IPS-18c (cell line): ENCODE data around the gene CASP8.

Experiments
- H3K4me3 ChIP-seq: 2 replicates; pipeline ENCODE4 v1.7.0; 2013; ENCODE audit warnings: low read depth, mild to moderate bottlenecking, low read length, moderate library complexity; ENCODE audit not compliant: insufficient read depth
- H3K9me3 ChIP-seq: one replicate; pipeline ENCODE4 v1.6.1; 2013; ENCODE audit warnings: mild to moderate bottlenecking, low read length, moderate library complexity; ENCODE audit not compliant: control insufficient read depth, insufficient read depth

Gene CASP8

DNA sequence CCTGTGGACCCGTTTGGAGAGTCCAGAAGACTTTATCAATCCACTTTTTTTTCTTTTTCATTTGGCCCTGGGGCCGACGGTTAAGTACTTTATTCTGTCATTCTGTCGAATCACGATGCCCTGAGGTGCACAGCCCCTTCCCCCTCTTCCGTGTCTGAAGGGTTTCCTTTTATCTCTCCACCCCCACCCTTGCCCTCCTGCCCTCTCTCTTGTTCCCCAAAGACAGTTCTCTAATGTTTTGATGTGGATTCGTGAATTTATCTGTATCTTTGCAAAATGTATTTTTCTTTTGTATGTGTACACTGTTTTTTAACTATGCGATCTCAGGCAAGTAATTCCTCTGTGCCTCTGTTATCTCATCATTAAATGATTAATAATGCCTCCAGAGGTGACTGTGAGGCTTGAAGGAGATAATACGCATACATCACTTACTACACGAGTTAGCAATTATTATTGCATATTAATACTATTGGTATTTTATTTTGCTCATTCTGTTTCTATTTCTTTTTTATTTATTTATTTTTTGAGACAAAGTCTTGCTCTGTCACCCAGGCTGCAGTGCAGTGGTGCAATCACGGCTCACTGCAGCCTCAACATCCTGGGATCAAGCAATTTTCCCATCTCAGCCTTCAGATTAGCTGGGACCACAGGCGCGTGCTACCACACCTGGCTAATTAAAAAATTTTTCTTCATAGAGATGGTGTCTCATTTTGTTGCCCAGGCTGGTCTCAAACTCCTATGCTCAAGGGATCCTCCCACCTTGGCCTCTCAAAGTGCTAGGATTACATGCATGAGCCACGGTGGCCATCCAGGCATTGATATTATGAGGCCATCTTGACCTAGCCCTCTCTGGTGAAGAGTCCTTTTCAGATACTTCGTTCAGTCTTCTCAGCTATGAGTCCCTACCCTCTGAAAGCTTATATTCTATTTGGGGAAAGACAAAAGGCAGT lies 1.4 kb upstream of the CASP8 start:
- Histone ChIP-seq H3K9me3 (no peaks in the 10 kb centered on the region), H3K4me3 (0 out of 2 replicates have a peak overlapping the region, but pooled peaks have one; percentile 32)

DNA sequence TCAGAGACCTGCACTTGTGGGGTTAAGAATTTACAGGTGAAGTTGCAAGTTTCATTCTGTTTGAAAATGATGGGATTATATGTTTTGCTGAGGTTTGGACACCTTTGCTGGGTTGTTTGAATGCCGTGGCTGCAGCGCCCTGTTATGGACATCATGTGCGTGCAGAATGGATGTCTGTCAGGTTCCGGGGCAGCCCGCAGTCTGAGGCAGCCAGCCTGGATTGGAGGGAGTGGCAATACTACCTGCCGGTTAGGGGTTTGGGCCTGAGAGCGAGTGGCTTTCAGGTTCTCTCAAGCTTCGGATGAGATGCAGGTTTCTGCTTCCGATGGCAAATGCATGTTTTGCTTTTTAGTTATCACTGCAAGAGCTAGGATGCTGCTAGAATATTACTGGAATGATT lies 1.1 kb downstream of the CASP8 start:
- Histone ChIP-seq H3K4me3 (no peak overlapping the region), H3K9me3 (no peaks in the 10 kb centered on the region)

DNA sequence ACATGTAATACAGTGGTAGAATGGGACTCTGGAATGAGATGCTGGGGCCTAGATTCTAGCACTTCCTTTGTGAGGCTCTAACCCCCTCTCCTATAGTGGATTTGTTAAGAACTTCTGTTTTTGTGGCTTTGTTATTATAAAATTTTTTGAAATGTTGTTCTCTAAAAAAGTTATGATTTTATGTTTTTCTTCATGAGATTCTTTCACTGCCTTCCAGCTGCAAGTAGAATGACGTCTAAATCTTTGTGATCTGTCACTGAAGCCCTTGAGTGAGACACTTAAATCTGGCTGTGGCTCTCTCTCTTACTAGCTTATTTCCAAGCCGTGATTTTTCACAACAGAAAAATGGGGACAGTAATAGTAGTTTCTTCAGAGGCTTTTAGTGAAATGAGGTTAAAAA lies 1.6 kb downstream of the CASP8 start:
- Histone ChIP-seq H3K4me3 (no peak overlapping the region), H3K9me3 (no peaks in the 10 kb centered on the region)

DNA sequence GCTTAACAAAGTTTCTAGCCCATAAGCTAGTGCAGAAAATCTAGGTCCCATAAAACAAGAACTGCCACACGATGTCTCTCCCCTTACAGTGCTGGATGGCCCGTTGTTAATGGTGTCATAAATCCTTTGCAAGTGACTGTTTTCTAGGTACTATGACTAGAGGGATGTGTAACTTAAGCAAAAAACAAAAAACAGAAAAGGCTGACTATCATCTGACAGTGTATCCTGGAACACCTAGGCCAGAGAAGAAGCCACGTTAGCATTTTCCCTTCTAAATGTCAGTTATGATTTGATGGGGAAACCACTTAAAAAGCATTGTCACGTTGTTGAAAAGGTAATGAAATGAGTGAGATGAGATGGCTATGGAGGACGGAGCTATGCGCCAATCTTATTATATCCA lies 2.4 kb downstream of the CASP8 start:
- H3K4me3 ChIP-seq, result no peak overlapping the region
- H3K9me3 ChIP-seq, result no peaks in the 10 kb centered on the region

DNA sequence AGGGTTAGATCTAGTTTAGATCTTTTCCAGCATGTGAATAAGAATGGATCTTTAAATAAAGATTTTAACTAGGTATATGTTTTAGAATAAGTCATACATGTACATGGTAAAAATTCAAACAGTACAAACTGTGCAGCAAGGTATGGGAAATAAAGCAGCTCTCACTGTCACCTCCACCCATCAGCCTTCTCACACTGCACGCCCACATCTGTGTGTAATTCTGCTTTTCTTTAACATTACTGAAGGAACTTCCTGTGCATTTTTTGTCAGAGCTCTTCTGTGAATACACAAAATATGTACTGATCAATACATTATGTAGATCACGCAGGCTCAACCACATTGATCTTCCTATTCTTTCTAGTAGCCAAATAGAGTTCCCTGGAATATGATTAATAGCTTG lies 3.4 kb downstream of the CASP8 start:
- H3K4me3 ChIP-seq, result no peak overlapping the region

DNA sequence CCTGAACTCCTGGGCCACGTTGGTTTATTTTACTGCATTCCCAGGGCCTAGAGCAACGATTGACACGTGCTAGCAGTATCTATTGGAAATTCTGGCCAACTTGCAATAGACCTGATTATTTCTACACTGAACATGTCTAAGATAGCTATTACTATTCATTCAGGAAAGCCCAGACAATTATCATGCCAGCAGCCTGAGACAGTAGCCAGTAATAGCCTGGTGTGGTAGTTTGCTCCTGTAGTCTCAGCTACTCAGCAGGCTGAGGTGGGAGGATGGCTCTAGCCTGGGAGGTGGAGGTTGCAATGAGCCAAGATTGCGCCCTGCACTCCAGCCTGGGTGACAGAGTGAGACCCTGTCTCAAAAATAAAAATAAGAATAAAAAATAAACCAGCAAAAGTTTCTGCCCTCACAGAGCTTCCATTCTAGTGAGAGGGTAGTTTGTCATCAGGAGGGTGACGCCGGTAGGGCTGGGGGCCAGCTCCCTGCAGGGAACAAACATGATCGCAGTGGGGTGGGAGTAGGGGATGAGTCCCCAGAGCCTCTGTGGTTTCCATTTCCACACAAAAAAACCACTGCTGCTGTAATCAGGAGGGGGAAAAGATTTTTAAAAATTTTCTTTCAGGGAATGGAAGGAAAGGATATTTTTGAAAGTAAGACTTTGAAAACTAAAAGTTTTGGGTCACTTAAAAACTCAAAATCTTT lies 4.3 kb downstream of the CASP8 start:
- no peaks in the 10 kb centered on the region for H3K9me3 ChIP-seq
- H3K4me3 ChIP-seq, result no peak overlapping the region

More for the DNA sequence above, 3.4 kb downstream of the CASP8 start:
- H3K9me3 ChIP-seq, result no peaks in the 10 kb centered on the region

DNA sequence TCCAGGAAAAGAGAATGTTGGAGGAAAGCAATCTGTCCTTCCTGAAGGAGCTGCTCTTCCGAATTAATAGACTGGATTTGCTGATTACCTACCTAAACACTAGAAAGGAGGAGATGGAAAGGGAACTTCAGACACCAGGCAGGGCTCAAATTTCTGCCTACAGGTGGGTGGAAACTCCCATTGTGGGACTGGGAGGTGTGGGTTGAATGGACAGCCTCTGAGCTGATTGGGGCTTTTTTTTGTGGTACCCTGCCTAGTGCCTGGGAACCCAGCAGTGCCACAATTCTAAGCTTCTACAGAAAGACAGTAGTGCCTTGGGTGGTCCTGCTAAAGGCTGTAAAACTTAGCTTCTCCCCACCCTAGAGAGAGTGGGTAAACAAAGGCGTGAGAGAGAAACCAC lies 6.3 kb downstream of the CASP8 start:
- no peaks in the 10 kb centered on the region for H3K9me3 ChIP-seq

DNA sequence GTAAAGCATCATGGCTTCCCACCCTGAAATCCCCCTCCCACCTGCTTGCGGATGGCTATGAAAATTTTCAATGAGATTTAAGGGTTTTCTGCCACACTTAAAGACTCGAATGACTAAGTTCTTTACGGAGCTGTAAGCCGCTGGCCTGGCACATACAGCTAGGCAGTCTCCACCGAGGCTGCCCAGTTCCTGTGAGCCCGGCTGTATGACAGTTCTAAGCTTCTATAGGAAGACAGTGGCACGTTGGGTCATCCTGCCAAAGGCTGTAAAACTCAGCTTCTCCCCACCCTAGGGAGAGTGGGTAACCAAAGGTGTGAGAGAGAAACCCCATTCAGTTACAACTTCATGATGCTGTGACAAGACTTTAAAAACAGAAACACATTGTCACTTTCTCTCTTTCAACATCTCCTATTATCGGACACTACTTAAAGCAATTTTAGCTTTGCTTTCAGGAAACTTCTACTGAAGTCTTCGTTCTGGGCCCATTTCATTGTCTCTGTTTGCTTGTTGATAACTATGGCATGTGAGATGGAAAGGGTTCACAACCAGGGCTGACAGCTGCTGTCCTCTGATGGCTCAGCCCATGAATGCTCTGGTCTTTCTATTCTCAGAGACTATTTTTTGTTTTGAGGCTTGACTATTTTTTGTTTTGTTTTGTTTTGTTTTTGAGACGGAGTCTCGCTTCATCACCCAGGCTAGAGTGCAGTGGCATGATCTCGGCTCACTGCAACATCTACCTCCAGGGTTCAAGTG lies 7.1 kb downstream of the CASP8 start:
- no peak overlapping the region for H3K4me3 ChIP-seq
- H3K9me3 ChIP-seq, result no peaks in the 10 kb centered on the region

More for the DNA sequence above, 6.3 kb downstream of the CASP8 start:
- no peak overlapping the region for H3K4me3 ChIP-seq

DNA sequence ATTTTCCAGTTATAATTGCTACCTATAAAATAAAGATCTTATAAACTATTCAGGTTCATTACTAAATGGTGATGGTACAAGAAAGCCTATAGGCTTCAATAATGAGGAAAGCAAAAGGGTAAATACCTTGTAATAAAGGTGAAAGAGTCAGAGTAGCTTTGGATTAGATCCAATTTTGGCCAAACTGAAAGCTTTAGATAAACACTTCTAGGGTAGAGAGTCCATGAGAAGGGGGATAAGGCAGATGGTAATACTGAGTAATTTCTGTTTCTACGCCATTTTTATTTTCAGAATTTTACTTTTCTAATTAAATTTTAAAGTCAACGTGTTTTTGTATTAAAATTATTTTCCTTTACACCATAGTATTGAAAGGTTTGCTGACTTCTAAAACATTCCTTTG lies 9.4 kb downstream of the CASP8 start:
- no peaks in the 10 kb centered on the region for H3K9me3 ChIP-seq
- no peak overlapping the region for H3K4me3 ChIP-seq

DNA sequence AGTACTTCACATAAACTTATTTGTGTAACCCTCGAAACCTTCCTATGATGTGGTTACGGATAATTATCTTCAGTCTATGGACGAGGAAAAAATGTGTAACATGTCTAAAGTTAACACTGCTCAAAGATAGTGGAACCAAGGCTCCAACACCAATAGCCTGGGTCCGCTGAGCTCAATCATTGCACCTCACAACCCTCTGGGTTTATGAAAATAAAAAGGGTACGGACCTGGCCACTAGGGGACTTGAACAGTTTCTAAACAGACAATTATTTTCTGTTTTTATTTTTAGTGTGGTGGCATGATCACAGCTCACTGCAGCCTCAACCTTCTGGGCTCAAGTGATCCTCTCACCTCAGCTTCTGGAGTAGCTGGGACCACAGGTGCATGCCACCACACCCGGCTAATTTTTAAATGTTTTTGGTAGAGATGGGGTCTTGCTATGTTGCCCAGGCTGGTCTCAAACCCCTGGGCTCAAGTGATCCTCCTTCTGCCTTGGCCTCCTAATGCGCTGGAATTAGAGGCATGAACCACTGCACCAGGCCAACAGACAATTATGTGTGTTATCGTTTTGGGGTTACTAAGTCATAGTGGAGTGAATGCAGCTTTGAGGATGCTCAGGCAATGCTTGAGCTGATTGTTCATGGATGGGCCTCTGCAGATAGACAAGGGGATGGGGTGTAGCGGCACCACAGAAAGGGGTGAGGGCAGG lies 10.1 kb downstream of the CASP8 start:
- H3K4me3 ChIP-seq, result no peak overlapping the region
- no peaks in the 10 kb centered on the region for H3K9me3 ChIP-seq

DNA sequence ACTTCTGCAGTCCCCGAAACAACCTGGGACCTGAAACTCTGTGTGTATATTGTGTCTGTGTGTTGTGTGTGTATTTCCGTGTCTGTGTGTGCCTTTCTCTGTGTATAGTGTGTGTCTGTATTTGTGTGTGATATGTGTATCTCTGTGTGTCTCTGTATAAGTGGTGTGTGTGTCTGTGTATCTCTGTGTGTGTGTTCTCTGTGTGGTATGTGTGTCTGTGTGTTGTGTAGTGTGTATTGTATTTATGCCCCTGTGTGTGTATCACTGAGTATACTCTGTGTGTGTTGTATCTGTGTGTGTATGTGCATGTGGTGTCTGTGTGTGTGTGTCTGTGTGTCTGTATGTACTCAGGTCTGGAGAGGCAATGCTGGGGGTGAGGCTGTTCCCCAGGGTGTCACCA lies 11.6 kb downstream of the CASP8 start:
- Histone ChIP-seq H3K9me3 (no peaks in the 10 kb centered on the region), H3K4me3 (no peak overlapping the region)

DNA sequence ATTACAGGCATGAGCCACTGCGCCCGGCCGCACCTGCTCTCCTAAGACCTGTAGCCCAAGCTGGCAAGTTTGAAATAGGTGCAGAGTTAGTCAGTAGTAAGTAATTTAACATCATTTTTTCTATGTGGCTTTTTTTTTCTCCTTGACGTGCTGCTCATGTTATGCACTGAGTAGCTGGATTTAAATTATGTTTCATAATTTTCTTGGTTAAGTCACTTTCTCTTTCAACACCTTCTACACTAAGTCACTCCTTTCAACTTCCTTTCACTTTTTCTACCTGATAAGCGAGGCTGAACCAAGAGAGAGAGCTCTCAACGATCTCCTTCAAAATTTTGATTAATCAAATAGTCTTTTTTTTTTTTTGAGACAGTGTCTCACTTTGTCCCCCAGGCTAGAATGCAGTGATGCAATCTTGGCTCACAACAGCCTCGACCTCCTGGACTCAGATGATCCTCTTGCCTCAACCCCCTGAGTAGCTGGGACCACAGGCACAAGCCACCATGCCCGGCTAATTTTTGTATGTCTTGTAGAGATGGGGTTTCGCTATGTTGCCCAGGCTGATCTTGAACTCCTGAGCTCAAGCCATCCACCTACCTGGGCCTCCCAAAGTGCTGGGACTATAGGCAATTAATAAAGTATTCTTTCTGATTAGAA lies 13.1 kb downstream of the CASP8 start:
- no peak overlapping the region for H3K4me3 ChIP-seq
- H3K9me3 ChIP-seq, result no peaks in the 10 kb centered on the region

DNA sequence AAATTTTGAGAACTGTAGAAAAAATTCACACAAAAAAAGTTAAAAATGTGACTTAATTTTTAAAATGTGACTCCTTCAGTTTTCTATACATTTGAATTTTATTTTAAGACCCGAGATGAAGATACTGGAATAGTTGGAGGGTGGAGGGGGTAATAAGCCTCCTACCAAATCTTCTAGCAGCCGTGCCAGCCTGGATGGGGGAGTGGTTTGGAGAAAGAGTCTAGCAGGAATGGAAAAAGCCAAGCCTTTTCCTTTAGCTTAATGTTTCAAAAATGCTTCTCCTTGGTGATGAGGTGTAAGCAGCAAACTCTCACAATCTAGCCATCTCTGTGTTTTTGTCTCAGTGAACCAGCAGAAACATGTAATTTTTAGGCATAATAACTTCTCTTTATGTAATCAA lies 14.7 kb downstream of the CASP8 start:
- no peaks in the 10 kb centered on the region for H3K9me3 ChIP-seq
- no peak overlapping the region for H3K4me3 ChIP-seq

DNA sequence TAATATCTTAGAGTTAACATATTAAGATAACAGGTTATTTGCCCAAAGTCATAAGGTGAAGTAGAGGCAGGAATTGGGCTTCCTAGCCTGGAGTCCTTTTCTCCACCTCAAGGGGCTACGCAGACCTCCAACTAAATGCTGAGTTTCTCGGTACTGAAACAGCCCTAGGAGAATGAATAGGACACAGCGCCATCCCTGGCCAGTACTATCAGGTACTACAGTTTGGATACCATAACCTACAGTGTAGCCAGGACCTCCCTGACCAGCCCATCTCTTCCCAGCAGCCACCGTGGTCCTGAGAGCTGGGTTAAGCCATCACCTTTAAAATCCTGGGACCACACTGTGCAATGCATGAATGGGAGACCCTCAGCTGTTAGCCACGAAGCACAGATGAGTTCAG lies 15.7 kb downstream of the CASP8 start:
- Histone ChIP-seq H3K4me3 (no peak overlapping the region), H3K9me3 (no peaks in the 10 kb centered on the region)

DNA sequence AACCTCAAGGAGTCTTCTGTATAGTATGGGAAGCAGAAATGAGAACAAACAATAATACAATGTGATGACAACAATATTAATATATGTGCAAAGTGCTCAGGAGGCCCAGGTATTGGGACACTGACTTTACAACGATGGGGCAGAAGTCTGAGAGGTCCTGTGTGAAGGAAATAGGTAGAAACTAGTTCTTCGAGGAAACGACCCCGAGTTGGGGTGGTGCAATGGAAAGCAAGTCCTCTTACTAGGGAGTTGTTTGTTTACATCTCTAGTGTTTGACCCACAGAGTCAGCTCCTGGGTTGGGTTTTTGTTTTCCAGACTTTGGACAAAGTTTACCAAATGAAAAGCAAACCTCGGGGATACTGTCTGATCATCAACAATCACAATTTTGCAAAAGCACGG lies 16.2 kb downstream of the CASP8 start:
- H3K9me3 ChIP-seq, result no peaks in the 10 kb centered on the region
- H3K4me3 ChIP-seq, result no peak overlapping the region

DNA sequence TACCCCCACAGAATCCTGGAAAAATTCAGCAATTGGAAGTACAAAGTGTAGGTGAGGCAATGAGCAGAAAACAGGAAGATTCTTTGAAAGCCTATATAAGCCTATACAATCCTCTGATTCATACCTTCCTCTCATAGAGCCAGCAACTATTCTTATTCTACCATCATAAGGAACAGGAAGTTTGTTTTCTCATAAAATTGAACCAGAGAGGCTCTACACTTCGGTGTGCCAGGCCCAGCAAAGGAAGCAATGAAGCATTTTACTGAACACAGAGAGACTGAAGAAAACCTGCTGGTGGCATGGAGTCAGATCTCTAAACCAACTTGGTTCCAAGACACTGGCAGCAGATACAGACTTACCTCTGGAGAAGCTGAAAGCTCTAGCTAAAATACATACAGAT lies 18.7 kb downstream of the CASP8 start:
- Histone ChIP-seq H3K9me3 (no peaks in the 10 kb centered on the region), H3K4me3 (no peak overlapping the region)
